ENCODE measurements around the gene GJB4.
"Not testable (repeated sequence)": the region's sequence is repeated elsewhere in the genome, so short reads cannot be mapped to it uniquely, and the experiment has no call there.

Gene GJB4

DNA sequence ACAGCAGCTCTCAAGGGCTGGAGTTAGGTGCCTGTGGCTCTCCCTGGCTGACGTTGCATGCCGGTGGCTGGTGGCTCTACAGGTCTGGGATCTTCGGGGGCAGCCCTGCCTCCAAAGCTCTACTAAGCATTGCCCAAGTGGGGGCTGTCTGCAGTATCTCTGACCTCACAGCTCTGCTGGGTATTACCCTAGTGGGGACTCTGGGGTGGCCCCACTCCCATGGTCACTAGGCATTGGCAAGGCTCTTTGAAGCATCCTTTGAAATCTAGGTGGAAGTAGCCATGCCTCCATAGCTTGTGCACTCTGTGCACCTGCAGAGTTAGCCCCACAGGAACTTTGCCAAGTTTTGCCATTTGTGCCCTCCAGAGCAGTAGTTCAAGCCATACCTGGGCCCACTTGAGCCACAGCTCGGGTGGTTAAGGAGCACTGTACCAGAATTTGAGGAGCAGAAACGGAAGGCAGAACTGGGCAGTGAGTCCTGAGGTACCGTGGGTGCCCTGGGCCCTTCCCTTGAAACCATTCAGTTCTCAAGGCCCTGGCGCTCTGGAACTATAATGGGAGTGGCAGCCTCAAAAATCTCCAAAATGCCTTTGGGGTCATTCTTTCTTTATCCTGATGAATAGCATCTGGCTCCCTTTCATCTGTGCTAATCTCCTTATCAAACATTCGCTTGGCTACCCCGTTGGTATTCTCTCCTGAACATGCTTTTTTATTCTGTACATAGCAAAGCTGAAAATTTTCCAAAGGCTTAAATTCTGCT is 48.7 kb downstream of the GJB4 start:
- no peak for DNase-seq

DNA sequence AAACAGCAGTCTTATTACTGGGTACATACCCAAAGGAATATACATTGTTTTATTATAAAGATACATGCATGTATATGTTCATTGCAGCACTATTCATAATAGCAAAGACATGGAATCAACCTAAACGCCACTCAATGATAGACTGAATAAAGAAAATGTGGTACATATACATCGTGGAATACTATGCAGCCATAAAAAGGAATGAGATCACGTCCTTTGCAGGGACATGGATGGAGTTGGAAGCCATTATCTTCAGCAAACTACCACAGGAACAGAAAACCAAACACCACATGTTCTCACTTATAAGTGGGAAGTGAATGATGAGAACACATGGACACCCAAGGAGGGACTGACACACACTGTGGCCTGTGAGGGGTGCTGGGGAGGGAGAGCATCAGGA is 51.2 kb downstream of the GJB4 start:
- DNase-seq = not testable (repeated sequence)
